ENCODE data around the gene NCBP3.

GRCh38 chr17:3867106-3867505 is 21.1 kb upstream of the NCBP3 start:
- TF ChIP-seq TAF1 (IDR thresholded peaks at IDR 0.05; ENCODE audit: borderline replicate concordance, insufficient read depth, low read length) (no peak), SIN3A (IDR thresholded peaks at IDR 0.05; ENCODE audit: borderline replicate concordance, insufficient read depth, low read length) (no peak)

Measured in PFSK-1 (cell line).